GM10266 (cell line): ENCODE data around the gene PINLYP.
"Not testable (repeated sequence)": the region's sequence is repeated elsewhere in the genome, so short reads cannot be mapped to it uniquely, and the experiment has no call there.

Experiments used
- DNase-seq: peaks from one replicate; pipeline ENCODE4 v3.0.0; 2012; ENCODE audit errors: extremely low spot score
- CTCF ChIP-seq: IDR thresholded peaks from 2 replicates; pipeline ENCODE4 v1.5.1; 2012; ENCODE audit warnings: mild to moderate bottlenecking, low read depth; ENCODE audit not compliant: control insufficient read depth, insufficient read depth; ENCODE audit errors: missing control alignments

The PINLYP gene

DNA sequence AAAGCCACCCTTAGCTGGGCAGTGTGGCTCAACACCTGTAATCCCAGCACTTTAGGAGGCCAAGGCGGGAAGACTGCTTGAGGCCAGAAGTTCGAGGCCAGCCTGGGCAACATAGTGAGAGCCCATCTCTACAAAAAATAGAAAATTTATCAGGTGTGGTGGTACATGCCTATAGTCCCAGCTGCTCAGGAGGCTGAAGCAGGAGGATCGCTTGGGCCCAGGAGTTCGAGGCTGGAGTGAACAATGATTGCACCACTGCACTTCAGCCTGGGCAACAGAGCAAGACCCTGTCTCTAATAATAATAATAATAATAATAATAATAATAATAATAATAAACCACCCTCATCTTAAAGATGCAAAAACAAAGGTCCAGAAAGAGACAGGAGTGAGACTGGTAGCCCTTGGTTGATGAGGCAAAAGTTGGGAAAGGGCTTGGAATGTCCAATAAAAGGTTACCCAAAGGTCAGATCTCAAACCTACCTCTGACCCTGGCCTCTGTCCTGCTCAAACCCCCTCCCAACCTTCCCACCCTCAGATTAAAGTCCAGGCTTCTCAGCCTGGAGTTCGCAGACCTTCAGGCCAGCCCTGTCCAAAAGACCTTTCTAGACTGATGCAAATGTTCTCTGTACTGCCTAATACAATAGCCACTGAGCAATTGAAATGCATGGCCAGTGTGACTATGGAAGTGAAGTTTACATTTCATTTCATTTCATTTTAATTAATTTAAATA lies 33.5 kb upstream of the PINLYP start:
- TF ChIP-seq CTCF: no peak
- no peak for DNase-seq

GRCh38 chr19:43544077-43544476 lies 31.5 kb upstream of the PINLYP start:
- no peak for TF ChIP-seq CTCF
- DNase-seq: no peak

DNA sequence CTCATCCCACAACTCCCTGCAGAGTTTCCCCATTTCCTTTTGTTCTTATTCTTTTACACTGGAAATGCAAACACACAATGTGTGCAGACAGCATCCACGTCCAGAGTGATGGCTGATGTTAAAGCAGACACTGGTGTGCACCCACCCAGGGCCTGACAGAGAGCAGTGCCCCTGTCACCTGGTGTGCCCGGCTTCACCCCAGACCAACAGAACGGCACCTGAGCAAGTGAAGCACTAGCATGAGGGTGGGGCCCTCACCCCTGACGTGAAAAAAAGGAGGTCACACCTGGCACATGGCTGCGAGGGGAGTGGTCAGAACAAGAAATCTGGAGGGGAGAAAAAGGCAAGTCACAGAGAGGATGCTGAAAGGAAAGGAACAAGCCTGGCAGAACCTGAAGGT lies 30.3 kb upstream of the PINLYP start:
- no peak for TF ChIP-seq CTCF
- DNase-seq: no peak

GRCh38 chr19:43545981-43546380 lies 29.6 kb upstream of the PINLYP start:
- no peak for TF ChIP-seq CTCF
- no peak for DNase-seq

- no peak for DNase-seq
- TF ChIP-seq CTCF: no peak
Observed at GRCh38 chr19:43546581-43546980, 29.0 kb upstream of the PINLYP start.

DNA sequence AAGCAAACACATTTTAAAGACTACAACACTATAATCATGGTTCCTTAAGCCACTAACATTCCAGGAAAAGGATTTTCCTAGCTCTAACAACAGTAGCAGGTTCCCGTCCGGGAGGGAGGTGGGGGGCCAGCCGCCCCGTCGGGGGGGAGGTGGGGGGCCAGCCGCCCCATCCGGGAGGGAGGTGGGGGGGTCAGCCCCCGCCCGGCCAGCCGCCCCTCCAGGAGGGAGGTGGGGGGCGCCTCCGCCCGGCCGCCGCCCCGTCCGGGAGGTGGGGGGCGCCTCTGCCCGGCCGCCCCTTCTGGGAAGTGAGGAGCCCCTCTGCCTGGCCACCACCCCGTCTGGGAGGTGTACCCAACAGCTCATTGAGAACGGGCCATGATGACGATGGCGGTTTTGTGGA lies 27.7 kb upstream of the PINLYP start:
- not testable (repeated sequence) for DNase-seq

DNA sequence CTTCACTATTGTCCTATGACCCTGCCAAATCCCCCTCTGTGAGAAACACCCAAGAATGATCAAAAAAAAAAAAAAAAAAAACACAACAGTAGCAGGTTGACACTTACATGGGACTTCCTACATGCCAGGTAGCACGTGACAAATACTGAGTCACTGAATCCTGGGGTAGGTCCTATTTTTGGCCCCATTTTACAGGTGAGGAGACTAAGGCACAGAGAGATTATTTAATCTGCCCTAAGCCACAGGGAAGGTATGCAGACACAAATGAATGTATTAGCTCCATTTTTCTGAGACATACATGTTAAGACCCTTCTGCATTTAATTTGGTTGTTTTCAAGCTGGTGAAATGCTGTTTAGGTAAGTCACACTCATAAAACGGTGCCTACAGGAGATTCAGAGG lies 26.9 kb upstream of the PINLYP start:
- no peak for DNase-seq
- no peak for TF ChIP-seq CTCF

GRCh38 chr19:43551399-43552197 lies 24.0 kb upstream of the PINLYP start:
- no peak for DNase-seq
- TF ChIP-seq CTCF: no peak
